ENCODE results near the gene DGAT2. TPM values are rescaled to one million over a fixed set of nuclear protein-coding genes. Genes with fewer than 3 reads are reported as not detected.

Gene DGAT2
- total RNA-seq, 4 donors from 2014 or later = 22.9 to 194 (median 52.8) TPM

DNA sequence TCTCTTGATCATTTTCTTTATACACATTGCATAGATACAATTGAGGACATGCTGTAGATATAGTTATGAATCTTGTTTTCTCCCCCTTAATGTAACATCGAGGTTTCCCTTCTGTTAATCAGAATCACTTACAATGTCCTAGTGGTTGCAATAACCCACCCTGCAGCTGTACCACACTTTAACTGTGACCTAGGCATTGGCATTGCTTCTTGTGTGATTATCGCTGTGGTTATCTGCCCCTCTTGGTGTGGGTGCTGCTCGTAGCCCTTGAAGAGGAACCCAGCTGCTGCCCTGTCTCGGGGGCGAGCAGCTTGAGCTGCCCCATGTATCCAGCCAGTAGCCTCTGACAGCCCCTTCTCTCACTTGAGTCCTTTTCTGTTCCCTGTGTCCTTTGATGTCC lies 1.5 kb downstream of the DGAT2 start:
- no peak for DNase-seq (ENCODE audit: low spot score in 2 of 2)
- 62 to 70% methylated on average over 5 of the region's 5 CpGs for WGBS, 2 donors
- Histone ChIP-seq H3K4me1 (peaks cover 0 to 25% (median 14%) of the 10 kb centered on the region in 4 donors), H3K9me3 (no peaks in the 10 kb centered on the region), H3K27me3 (peaks cover 0 to 35% of the 10 kb centered on the region in 2 donors), H3K27ac (no peak overlapping the region), H3K36me3 (no peaks in the 10 kb centered on the region), H3K4me3 (no peak overlapping the region)
- TF ChIP-seq POLR2A (IDR thresholded peaks at IDR 0.05) (no peak), CTCF (IDR thresholded peaks at IDR 0.05) (no peak), EP300 (IDR thresholded peaks at IDR 0.05) (no peak)

DNA sequence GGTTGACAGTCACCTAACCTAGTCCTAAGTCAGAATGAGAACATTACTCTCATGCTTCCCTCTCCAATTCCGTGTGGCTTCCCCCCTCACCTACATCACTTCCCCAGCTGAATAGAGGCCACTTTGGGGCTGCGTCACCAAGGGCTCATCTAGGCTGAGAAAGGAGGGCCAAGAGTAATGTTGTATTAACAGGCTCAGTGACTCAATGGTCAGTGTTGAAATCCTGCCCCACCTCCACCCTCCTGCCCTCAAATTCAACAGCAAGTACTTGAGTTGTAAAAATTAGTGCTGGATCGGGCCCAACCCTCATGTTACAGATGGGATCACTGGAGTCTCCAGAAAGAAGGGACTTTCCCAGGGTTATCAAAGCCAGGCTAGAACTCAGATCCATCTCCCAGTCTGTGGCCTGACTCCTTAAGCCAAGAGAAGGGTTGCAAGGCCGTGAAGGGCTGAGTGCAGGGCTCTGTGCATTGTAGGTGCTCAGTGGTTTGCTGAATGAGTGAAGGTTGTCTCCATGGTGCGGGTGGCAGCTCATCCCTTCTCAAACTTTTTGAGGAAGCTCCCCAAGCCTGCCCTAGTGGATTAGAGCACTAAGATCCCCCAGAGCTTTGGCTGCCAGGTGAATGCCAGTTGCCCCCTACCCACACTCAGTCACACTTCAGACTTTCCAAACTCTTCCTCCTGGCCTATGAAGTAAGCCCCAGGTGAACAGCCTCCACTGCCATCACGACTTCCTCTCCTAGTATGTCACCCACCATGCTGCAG lies 3.2 kb downstream of the DGAT2 start:
- Histone ChIP-seq H3K9me3 (no peaks in the 10 kb centered on the region), H3K36me3 (no peaks in the 10 kb centered on the region), H3K4me3 (no peak overlapping the region), H3K27me3 (peaks cover 0 to 25% of the 10 kb centered on the region in 2 donors), H3K27ac (no peak overlapping the region), H3K4me1 (peaks cover 0 to 25% (median 14%) of the 10 kb centered on the region in 4 donors)
- 78 to 90% methylated on average over 6 of the region's 6 CpGs for WGBS, 2 donors
- no peak for DNase-seq (ENCODE audit: low spot score in 2 of 2)
- TF ChIP-seq CTCF (IDR thresholded peaks at IDR 0.05) (no peak), EP300 (IDR thresholded peaks at IDR 0.05) (no peak), POLR2A (IDR thresholded peaks at IDR 0.05) (no peak)

DNA sequence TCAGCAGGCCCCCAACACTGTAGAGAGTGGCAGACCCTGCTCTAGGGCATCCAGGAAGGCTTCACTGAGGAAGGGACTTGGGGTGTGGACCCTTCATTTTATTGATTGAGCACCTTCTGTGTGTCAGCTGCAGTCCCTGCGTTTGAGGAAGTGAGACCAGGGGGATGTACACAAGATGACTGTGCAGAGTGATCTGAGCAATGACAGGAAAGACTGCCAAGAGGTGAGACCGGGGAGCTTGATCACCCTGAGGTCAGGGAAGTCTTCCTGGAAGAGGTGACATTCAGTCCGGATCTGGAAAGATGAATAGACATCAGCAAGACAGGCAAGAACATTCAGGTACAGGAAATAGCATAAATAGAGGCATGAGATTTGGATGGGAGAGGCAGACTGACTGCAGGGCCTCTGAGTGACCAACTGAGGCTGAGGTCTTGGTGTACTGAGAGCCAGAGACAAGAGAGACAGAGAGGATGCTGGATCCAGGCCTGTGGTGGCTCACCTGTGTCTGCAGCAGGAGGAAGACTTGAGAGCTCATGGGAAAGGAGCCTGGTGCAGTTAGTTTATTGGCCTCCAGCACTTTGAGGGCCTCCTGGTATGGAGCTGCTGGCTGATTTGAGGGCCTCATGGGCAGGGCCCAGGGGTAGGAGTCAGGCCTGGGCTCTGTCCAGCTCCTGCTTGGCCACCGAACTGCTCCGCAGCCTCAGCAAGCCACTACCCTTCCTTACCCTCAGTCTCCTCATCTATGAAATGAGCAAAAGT lies 5.2 kb downstream of the DGAT2 start:
- DNase-seq (ENCODE audit: low spot score in 2 of 2) = no peak
- WGBS, 2 donors = 75 to 82% methylated on average over 5 of the region's 5 CpGs
- TF ChIP-seq POLR2A (IDR thresholded peaks at IDR 0.05) (no peak), CTCF (IDR thresholded peaks at IDR 0.05) (no peak), EP300 (IDR thresholded peaks at IDR 0.05) (no peak)

DNA sequence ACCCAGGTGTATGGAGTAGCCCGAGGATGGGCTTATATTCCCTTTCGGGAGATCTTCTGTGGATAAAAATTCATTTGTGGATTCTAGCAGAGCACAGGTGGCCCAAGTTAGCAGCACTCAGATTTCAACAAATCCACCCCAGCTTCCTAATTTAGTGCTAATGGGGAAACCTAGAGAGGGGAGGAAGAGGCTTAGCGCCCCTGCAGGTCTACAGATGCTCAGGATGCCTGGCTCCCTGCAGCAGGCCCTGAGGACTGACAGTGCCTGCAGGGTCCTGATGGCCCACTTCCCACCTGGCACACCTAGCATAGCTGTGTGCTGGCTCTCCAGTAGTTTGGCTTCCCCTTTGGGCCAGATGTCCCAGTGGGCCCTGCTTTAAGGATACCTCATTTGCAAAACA lies 6.5 kb downstream of the DGAT2 start:
- H3K36me3 ChIP-seq = no peaks in the 10 kb centered on the region
- 95 to 97% methylated on average over 3 of the region's 3 CpGs for WGBS, 2 donors
- H3K27ac ChIP-seq = no peak overlapping the region
- H3K27me3 ChIP-seq = no peaks in the 10 kb centered on the region
- no peak for DNase-seq (ENCODE audit: low spot score in 2 of 2)
- H3K9me3 ChIP-seq = no peaks in the 10 kb centered on the region
- no peak for TF ChIP-seq POLR2A (IDR thresholded peaks at IDR 0.05)
- H3K4me3 ChIP-seq = no peak overlapping the region
- no peaks in the 10 kb centered on the region for H3K4me1 ChIP-seq

More for the DNA sequence above, 5.2 kb downstream of the DGAT2 start:
- Histone ChIP-seq H3K27me3 (peaks cover 0 to 7% of the 10 kb centered on the region in 2 donors), H3K4me3 (no peak overlapping the region), H3K27ac (no peak overlapping the region), H3K36me3 (no peaks in the 10 kb centered on the region), H3K4me1 (peaks cover 0 to 10% (median 5%) of the 10 kb centered on the region in 4 donors), H3K9me3 (no peaks in the 10 kb centered on the region)

DNA sequence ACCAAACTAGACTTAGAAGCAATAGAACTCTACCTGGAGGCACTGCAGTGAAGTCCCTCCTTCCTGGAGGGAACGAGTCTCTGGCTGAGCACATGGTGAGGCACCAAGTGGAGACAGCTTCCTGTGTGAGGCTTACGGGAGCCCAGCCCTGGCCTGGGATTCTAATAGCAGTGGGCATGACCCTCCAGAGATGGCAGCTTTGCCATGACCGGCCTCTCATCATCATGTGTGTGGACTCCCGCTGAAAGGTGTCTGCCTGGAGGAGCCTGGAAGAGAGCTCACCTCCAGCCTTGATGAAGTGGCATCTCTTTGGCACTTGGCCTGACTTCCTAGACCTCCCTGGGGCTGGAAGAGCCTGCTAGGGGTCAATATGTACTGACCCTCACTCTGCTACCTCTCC lies 8.0 kb downstream of the DGAT2 start:
- no peak for DNase-seq (ENCODE audit: low spot score in 2 of 2)
- Histone ChIP-seq H3K36me3 (no peaks in the 10 kb centered on the region), H3K27me3 (no peaks in the 10 kb centered on the region), H3K9me3 (no peaks in the 10 kb centered on the region), H3K4me1 (no peaks in the 10 kb centered on the region), H3K27ac (no peak overlapping the region), H3K4me3 (no peak overlapping the region)
- TF ChIP-seq POLR2A (IDR thresholded peaks at IDR 0.05) (no peak), CTCF (IDR thresholded peaks at IDR 0.05) (no peak), EP300 (IDR thresholded peaks at IDR 0.05) (no peak)
- 84 to 85% methylated on average over 4 of the region's 4 CpGs for WGBS, 2 donors
